Brain microvascular endothelial cell (primary cell): ENCODE results near the gene BCL6.
"Not testable (repeated sequence)": the region's sequence is repeated elsewhere in the genome, so short reads cannot be mapped to it uniquely, and the experiment has no call there.

Experiments used
- DNase-seq: peaks from one replicate; pipeline ENCODE4 v3.0.0-alpha.2; 2020
- H3K27ac ChIP-seq: fragments of 250-450 bp; sonication (Bioruptor Pico); 2 replicates; pipeline ENCODE4 v1.5.1; 2020; ENCODE audit warnings: mild to moderate bottlenecking, moderate library complexity
- H3K27me3 ChIP-seq: fragments of 250-450 bp; sonication (Bioruptor Pico); replicated peaks from 2 replicates; pipeline ENCODE4 v1.5.1; 2020; ENCODE audit warnings: mild to moderate bottlenecking
- H3K36me3 ChIP-seq: fragments of 250-450 bp; sonication (Bioruptor Pico); replicated peaks from 2 replicates; pipeline ENCODE4 v1.5.1; 2020; ENCODE audit warnings: mild to moderate bottlenecking
- H3K4me3 ChIP-seq: 2 replicates; pipeline ENCODE4 v1.5.1; 2011; ENCODE audit warnings: low read depth, mild to moderate bottlenecking, control low read depth, low read length, moderate library complexity
- CTCF ChIP-seq: IDR thresholded peaks from 2 replicates; pipeline ENCODE4 v1.5.1; 2011; ENCODE audit warnings: low read depth, mild to moderate bottlenecking, moderate library complexity, low read length, control low read depth, inconsistent platforms; ENCODE audit errors: missing control alignments
- in situ Hi-C: cut with HindIII; loops from 2 replicates; pipeline ENCODE4 v1.10.0; 2017; ENCODE audit warnings: low sequenced_read_pairs, low pct_ligation_motif_present

BCL6 gene

GRCh38 chr3:187684444-187684843, 60.8 kb downstream of the BCL6 start:
- H3K36me3 ChIP-seq = no peaks in the 10 kb centered on the region
- no peak for TF ChIP-seq CTCF
- H3K4me3 ChIP-seq = no peak overlapping the region
- H3K27me3 ChIP-seq = peaks cover 13% of the 10 kb centered on the region
- no peak overlapping the region for H3K27ac ChIP-seq
- no peak for DNase-seq
- in situ Hi-C loops = loop anchor here (25.0 kb wide), 1 partner anchor 472 kb away; no protein-coding TSS in a partner anchor

GRCh38 chr3:187681756-187682155, 63.5 kb downstream of the BCL6 start:
- not testable (repeated sequence) for H3K27ac ChIP-seq, H3K27me3 ChIP-seq, H3K36me3 ChIP-seq, H3K4me3 ChIP-seq, DNase-seq
- in situ Hi-C loops = loop anchor here (25.0 kb wide), 1 partner anchor 469 kb away; no protein-coding TSS in a partner anchor

GRCh38 chr3:187679638-187680396, 65.5 kb downstream of the BCL6 start:
- H3K27me3 ChIP-seq = peaks cover 2% of the 10 kb centered on the region
- no peak overlapping the region for H3K4me3 ChIP-seq
- no peaks in the 10 kb centered on the region for H3K36me3 ChIP-seq
- in situ Hi-C loops = loop anchor here (10.0 to 25.0 kb wide), 2 partner anchors 365 to 468 kb away; no protein-coding TSS in a partner anchor
- DNase-seq = peak; percentile 65
- H3K27ac ChIP-seq = no peak overlapping the region
- TF ChIP-seq CTCF = peak; percentile 99

GRCh38 chr3:187678726-187679268, 66.5 kb downstream of the BCL6 start:
- peak; percentile 69 for DNase-seq
- H3K36me3 ChIP-seq = no peaks in the 10 kb centered on the region
- peak; percentile 80 for TF ChIP-seq CTCF
- H3K4me3 ChIP-seq = no peak overlapping the region
- H3K27ac ChIP-seq = no peak overlapping the region
- in situ Hi-C loops = loop anchor here (10.0 to 25.0 kb wide), 2 partner anchors 364 to 466 kb away; no protein-coding TSS in a partner anchor
- H3K27me3 ChIP-seq = peaks cover 3% of the 10 kb centered on the region

- Histone ChIP-seq H3K27ac (no peak overlapping the region), H3K4me3 (no peak overlapping the region), H3K36me3 (no peaks in the 10 kb centered on the region), H3K27me3 (peaks cover 3% of the 10 kb centered on the region)
- DNase-seq = no peak
- in situ Hi-C loops = loop anchor here (10.0 to 25.0 kb wide), 2 partner anchors 363 to 465 kb away; no protein-coding TSS in a partner anchor
- TF ChIP-seq CTCF = no peak
Measured at GRCh38 chr3:187677604-187678003, 67.7 kb downstream of the BCL6 start.

GRCh38 chr3:187673012-187673411, 72.3 kb downstream of the BCL6 start:
- in situ Hi-C loops = loop anchor here (10.0 kb wide), 1 partner anchor 358 kb away; no protein-coding TSS in a partner anchor
- no peak overlapping the region for H3K4me3 ChIP-seq
- no peaks in the 10 kb centered on the region for H3K36me3 ChIP-seq
- H3K27me3 ChIP-seq = peaks cover 2% of the 10 kb centered on the region
- TF ChIP-seq CTCF = no peak
- H3K27ac ChIP-seq = no peak overlapping the region
- no peak for DNase-seq
